MM.1S (cell line): ENCODE measurements around the gene PNPLA6.

Source experiments
- DNase-seq: peaks from one replicate; pipeline ENCODE4 v3.0.0-alpha.2; 2015
- H2AFZ ChIP-seq: fragments of 300-600 bp; sonication (generic); 2 replicates; pipeline ENCODE4 v1.6.0; 2016; ENCODE audit warnings: antibody characterized with exemption, low read length
- H3F3A ChIP-seq: fragments of 300-600 bp; sonication (generic); 2 replicates; pipeline ENCODE4 v1.6.1; 2016; ENCODE audit warnings: mild to moderate bottlenecking, antibody characterized with exemption, low read length, moderate library complexity, mixed read lengths; ENCODE audit not compliant: insufficient read depth
- H3K27ac ChIP-seq: fragments of 300-600 bp; sonication (generic); 2 replicates; pipeline ENCODE4 v1.5.1; 2016; ENCODE audit warnings: mild to moderate bottlenecking, low read length
- H3K27me3 ChIP-seq: fragments of 300-600 bp; sonication (generic); replicated peaks from 2 replicates; pipeline ENCODE4 v1.6.0; 2016; ENCODE audit warnings: low read length; ENCODE audit not compliant: insufficient read depth
- H3K36me3 ChIP-seq: fragments of 300-600 bp; sonication (generic); replicated peaks from 2 replicates; pipeline ENCODE4 v1.6.1; 2016; ENCODE audit warnings: mild to moderate bottlenecking, low read length, mixed read lengths; ENCODE audit not compliant: insufficient read depth
- H3K4me1 ChIP-seq: fragments of 300-600 bp; sonication (generic); 2 replicates; pipeline ENCODE4 v1.6.1; 2016; ENCODE audit warnings: low read length, mixed read lengths
- H3K4me2 ChIP-seq: fragments of 300-600 bp; sonication (generic); 2 replicates; pipeline ENCODE4 v1.6.0; 2016; ENCODE audit warnings: low read depth, low read length
- H3K4me3 ChIP-seq: fragments of 300-600 bp; sonication (generic); 2 replicates; pipeline ENCODE4 v1.5.1; 2016; ENCODE audit warnings: low read length, mixed read lengths
- H3K79me2 ChIP-seq: fragments of 300-600 bp; sonication (generic); 2 replicates; pipeline ENCODE4 v1.6.1; 2016; ENCODE audit warnings: mixed run types, low read length, mixed read lengths
- H3K9ac ChIP-seq: fragments of 300-600 bp; sonication (generic); 2 replicates; pipeline ENCODE4 v1.6.1; 2016; ENCODE audit warnings: low read length, mixed read lengths
- H3K9me2 ChIP-seq: fragments of 300-600 bp; sonication (generic); replicated peaks from 2 replicates; pipeline ENCODE4 v1.6.1; 2016; ENCODE audit warnings: mild to moderate bottlenecking, low read length, mixed read lengths; ENCODE audit not compliant: insufficient read depth
- H3K9me3 ChIP-seq: fragments of 300-600 bp; sonication (generic); replicated peaks from 2 replicates; pipeline ENCODE4 v1.6.1; 2016; ENCODE audit warnings: mild to moderate bottlenecking, low read length, mixed read lengths; ENCODE audit not compliant: insufficient read depth
- H4K20me1 ChIP-seq: fragments of 300-600 bp; sonication (generic); 2 replicates; pipeline ENCODE4 v1.6.1; 2016; ENCODE audit warnings: mild to moderate bottlenecking, low read length, moderate library complexity, mixed read lengths; ENCODE audit not compliant: insufficient read depth
- CTCF ChIP-seq: fragments of 300-600 bp; sonication (generic); IDR thresholded peaks from 2 replicates; pipeline ENCODE4 v1.5.1; 2016; ENCODE audit warnings: antibody characterized with exemption, low read length, mixed read lengths
- EZH2 ChIP-seq: fragments of 300-600 bp; sonication (generic); optimal IDR thresholded peaks from 2 replicates; pipeline ENCODE3; 2017; ENCODE audit warnings: low read depth, mild to moderate bottlenecking, antibody characterized with exemption, low read length, mixed read lengths
- EZH2phosphoT487 ChIP-seq: fragments of 300-600 bp; sonication (generic); IDR thresholded peaks from 2 replicates; pipeline ENCODE4 v1.6.1; 2018; ENCODE audit warnings: antibody characterized with exemption, low read length

PNPLA6 gene

GRCh38 chr19:7547159-7547558 lies 11.6 kb downstream of the PNPLA6 start:
- Histone ChIP-seq H3K27ac (no peak overlapping the region), H3K4me1 (peaks cover 3% of the 10 kb centered on the region; the same call in 1 of the 2 replicates), H2AFZ (no peak overlapping the region), H3K4me3 (no peak overlapping the region), H3F3A (no peaks in the 10 kb centered on the region), H3K36me3 (no peaks in the 10 kb centered on the region), H3K9me3 (no peaks in the 10 kb centered on the region), H3K27me3 (no peaks in the 10 kb centered on the region), H4K20me1 (no peaks in the 10 kb centered on the region), H3K4me2 (no peak overlapping the region), H3K9me2 (no peaks in the 10 kb centered on the region), H3K9ac (no peak overlapping the region), H3K79me2 (no peaks in the 10 kb centered on the region)
- no peak for DNase-seq
- TF ChIP-seq CTCF (no peak), EZH2phosphoT487 (no peak), EZH2 (no peak)

GRCh38 chr19:7549429-7550148 lies 14.1 kb downstream of the PNPLA6 start:
- Histone ChIP-seq H3K4me3 (no peak overlapping the region), H2AFZ (no peak overlapping the region), H3K79me2 (no peaks in the 10 kb centered on the region), H3K4me2 (no peak overlapping the region), H3K27ac (no peak overlapping the region), H3K9ac (no peak overlapping the region), H3K27me3 (no peaks in the 10 kb centered on the region), H4K20me1 (no peaks in the 10 kb centered on the region), H3F3A (no peaks in the 10 kb centered on the region), H3K36me3 (no peaks in the 10 kb centered on the region), H3K4me1 (peaks cover 3% of the 10 kb centered on the region; the same call in 1 of the 2 replicates), H3K9me3 (no peaks in the 10 kb centered on the region), H3K9me2 (no peaks in the 10 kb centered on the region)
- DNase-seq, result no peak
- no peak for TF ChIP-seq CTCF

GRCh38 chr19:7550169-7550770 lies 14.8 kb downstream of the PNPLA6 start:
- Histone ChIP-seq H3K9ac (no peak overlapping the region), H3K9me3 (no peaks in the 10 kb centered on the region), H3K27me3 (no peaks in the 10 kb centered on the region), H3K9me2 (no peaks in the 10 kb centered on the region), H3K27ac (no peak overlapping the region), H3K4me3 (no peak overlapping the region), H4K20me1 (no peaks in the 10 kb centered on the region), H3F3A (no peaks in the 10 kb centered on the region), H2AFZ (no peak overlapping the region), H3K79me2 (no peaks in the 10 kb centered on the region), H3K4me2 (0 out of 2 replicates have a peak overlapping the region, but pooled peaks have one; percentile 23), H3K36me3 (no peaks in the 10 kb centered on the region), H3K4me1 (peaks cover 3% of the 10 kb centered on the region; the same call in 1 of the 2 replicates)
- no peak for DNase-seq
- TF ChIP-seq CTCF, result no peak
- TF ChIP-seq EZH2phosphoT487, result no peak
- TF ChIP-seq EZH2, result no peak
